Type B pancreatic cell (in vitro differentiated cells): Measurements from ENCODE around the gene MAN1A2. TPM values are rescaled to one million over a fixed set of nuclear protein-coding genes. Genes with fewer than 3 reads are reported as not detected.

Source experiments
- DNase-seq: peaks from one replicate; pipeline ENCODE4 v3.0.0; 2021; ENCODE audit warnings: mixed read lengths; ENCODE audit not compliant: unreplicated experiment; ENCODE audit errors: extremely low spot score
- H3K27ac Mint-ChIP-seq: 2 replicates; pipeline ENCODE4 v1.8.0; 2021; ENCODE audit warnings: mild to moderate bottlenecking, mixed read lengths
- H3K27me3 Mint-ChIP-seq: 2 replicates; pipeline ENCODE4 v1.8.0; 2021; ENCODE audit warnings: mixed read lengths
- H3K36me3 Mint-ChIP-seq: 2 replicates; pipeline ENCODE4 v1.8.0; 2021; ENCODE audit warnings: mixed read lengths
- H3K4me1 Mint-ChIP-seq: one replicate; pipeline ENCODE4 v1.8.0; 2021; ENCODE audit warnings: mixed read lengths; ENCODE audit not compliant: unreplicated experiment
- H3K4me3 Mint-ChIP-seq: 2 replicates; pipeline ENCODE4 v1.8.0; 2021; ENCODE audit warnings: mild to moderate bottlenecking, mixed read lengths
- H3K9me3 Mint-ChIP-seq: 2 replicates; pipeline ENCODE4 v1.8.0; 2021; ENCODE audit warnings: mixed read lengths
- CTCF ChIP-seq: fragments of 200-600 bp; sonication (generic); conservative IDR thresholded peaks from 2 replicates; pipeline ENCODE4 v1.5.0; 2021; ENCODE audit warnings: antibody characterized with exemption, mild to moderate bottlenecking
- total RNA-seq: library from RNA; stranded (reverse); gene quantifications from 2 replicates; pipeline ENCODE4 v1.2.1, GENCODE V29; 2021; ENCODE audit warnings: low replicate concordance

The MAN1A2 gene
- total RNA-seq, 1 donor from 2014 or later: 56.1 TPM

- no peaks in the 10 kb centered on the region for H3K4me1 Mint-ChIP-seq
- H3K9me3 Mint-ChIP-seq: no peaks in the 10 kb centered on the region
- no peak for TF ChIP-seq CTCF
- no peaks in the 10 kb centered on the region for H3K27me3 Mint-ChIP-seq
- peaks cover 21% of the 10 kb centered on the region for H3K36me3 Mint-ChIP-seq
- DNase-seq: no peak
- no peak overlapping the region for H3K27ac Mint-ChIP-seq
- no peak overlapping the region for H3K4me3 Mint-ChIP-seq
Observed at GRCh38 chr1:117416004-117416403, 48.8 kb downstream of the MAN1A2 start.

GRCh38 chr1:117416546-117417125 is 49.4 kb downstream of the MAN1A2 start:
- no peak overlapping the region for H3K4me3 Mint-ChIP-seq
- peaks cover 21% of the 10 kb centered on the region for H3K36me3 Mint-ChIP-seq
- TF ChIP-seq CTCF: no peak
- DNase-seq: no peak
- no peaks in the 10 kb centered on the region for H3K27me3 Mint-ChIP-seq
- no peaks in the 10 kb centered on the region for H3K4me1 Mint-ChIP-seq
- no peak overlapping the region for H3K27ac Mint-ChIP-seq
- H3K9me3 Mint-ChIP-seq: no peaks in the 10 kb centered on the region

GRCh38 chr1:117425050-117425734 is 57.9 kb downstream of the MAN1A2 start:
- Mint-ChIP-seq H3K4me3 (no peak overlapping the region), H3K36me3 (peaks cover 22% of the 10 kb centered on the region), H3K27ac (no peak overlapping the region), H3K4me1 (no peaks in the 10 kb centered on the region), H3K9me3 (peaks cover 8% of the 10 kb centered on the region), H3K27me3 (no peaks in the 10 kb centered on the region)
- TF ChIP-seq CTCF: no peak
- no peak for DNase-seq

- H3K27me3 Mint-ChIP-seq: no peaks in the 10 kb centered on the region
- H3K27ac Mint-ChIP-seq: no peak overlapping the region
- H3K4me3 Mint-ChIP-seq: no peak overlapping the region
- no peak for DNase-seq
- peaks cover 19% of the 10 kb centered on the region for H3K36me3 Mint-ChIP-seq
- H3K4me1 Mint-ChIP-seq: no peaks in the 10 kb centered on the region
- peaks cover 8% of the 10 kb centered on the region for H3K9me3 Mint-ChIP-seq
- no peak for TF ChIP-seq CTCF
Observed at GRCh38 chr1:117427297-117427696, 60.0 kb downstream of the MAN1A2 start.

GRCh38 chr1:117433943-117434342 is 66.7 kb downstream of the MAN1A2 start:
- H3K27ac Mint-ChIP-seq: no peak overlapping the region
- H3K4me1 Mint-ChIP-seq: peaks cover 4% of the 10 kb centered on the region
- H3K27me3 Mint-ChIP-seq: no peaks in the 10 kb centered on the region
- peaks cover 4% of the 10 kb centered on the region for H3K36me3 Mint-ChIP-seq
- no peaks in the 10 kb centered on the region for H3K9me3 Mint-ChIP-seq
- DNase-seq: no peak
- H3K4me3 Mint-ChIP-seq: no peak overlapping the region
- no peak for TF ChIP-seq CTCF
